Cardiac fibroblast (primary cell): ENCODE measurements around the gene CLDN24.

Source experiments
- DNase-seq, 2 donors: peaks; one replicate each; pipeline versions ENCODE4 v3.0.0 to v3.0.0-alpha.2; 2010; ENCODE audit warnings: low read depth in 2 of 2
- H3K4me3 ChIP-seq, 2 donors: replicated peaks in 1 of 2; 1 replicate in 1 of 2; 2 replicates in 1 of 2; pipeline ENCODE4 v1.5.1; 2011; ENCODE audit warnings: low read depth in 2 of 2, low read length in 2 of 2, mild to moderate bottlenecking in 2 of 2, moderate library complexity in 1 of 2
- TF ChIP-seq, protein P1 (sequence below): IDR thresholded peaks from one replicate; pipeline ENCODE4 v1.5.1; 2011; ENCODE audit warnings: low read depth, mild to moderate bottlenecking, low read length, inconsistent platforms

The CLDN24 gene

DNA sequence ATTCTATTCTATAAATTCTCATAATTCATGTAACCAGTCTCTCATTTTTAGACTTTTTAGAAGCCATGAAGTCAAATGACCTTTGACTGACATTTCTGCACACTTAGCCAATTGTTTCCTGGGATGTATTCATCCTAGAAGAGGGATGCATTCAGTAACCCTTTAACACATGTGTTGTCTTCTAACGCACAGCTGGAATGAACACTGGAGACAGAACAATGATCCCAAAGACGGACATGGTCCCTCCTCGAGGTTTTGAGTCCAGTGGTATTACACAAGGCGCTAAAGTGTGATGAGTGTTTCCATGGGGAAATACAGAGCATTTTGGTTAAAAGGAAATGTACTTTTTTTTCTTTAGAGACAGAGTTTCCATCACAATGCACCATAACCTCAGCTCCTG lies 39.8 kb upstream of the CLDN24 start:
- H3K4me3 ChIP-seq = no peak overlapping the region
- TF ChIP-seq, protein P1, sequence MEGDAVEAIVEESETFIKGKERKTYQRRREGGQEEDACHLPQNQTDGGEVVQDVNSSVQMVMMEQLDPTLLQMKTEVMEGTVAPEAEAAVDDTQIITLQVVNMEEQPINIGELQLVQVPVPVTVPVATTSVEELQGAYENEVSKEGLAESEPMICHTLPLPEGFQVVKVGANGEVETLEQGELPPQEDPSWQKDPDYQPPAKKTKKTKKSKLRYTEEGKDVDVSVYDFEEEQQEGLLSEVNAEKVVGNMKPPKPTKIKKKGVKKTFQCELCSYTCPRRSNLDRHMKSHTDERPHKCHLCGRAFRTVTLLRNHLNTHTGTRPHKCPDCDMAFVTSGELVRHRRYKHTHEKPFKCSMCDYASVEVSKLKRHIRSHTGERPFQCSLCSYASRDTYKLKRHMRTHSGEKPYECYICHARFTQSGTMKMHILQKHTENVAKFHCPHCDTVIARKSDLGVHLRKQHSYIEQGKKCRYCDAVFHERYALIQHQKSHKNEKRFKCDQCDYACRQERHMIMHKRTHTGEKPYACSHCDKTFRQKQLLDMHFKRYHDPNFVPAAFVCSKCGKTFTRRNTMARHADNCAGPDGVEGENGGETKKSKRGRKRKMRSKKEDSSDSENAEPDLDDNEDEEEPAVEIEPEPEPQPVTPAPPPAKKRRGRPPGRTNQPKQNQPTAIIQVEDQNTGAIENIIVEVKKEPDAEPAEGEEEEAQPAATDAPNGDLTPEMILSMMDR = no peak
- no peak for DNase-seq

DNA sequence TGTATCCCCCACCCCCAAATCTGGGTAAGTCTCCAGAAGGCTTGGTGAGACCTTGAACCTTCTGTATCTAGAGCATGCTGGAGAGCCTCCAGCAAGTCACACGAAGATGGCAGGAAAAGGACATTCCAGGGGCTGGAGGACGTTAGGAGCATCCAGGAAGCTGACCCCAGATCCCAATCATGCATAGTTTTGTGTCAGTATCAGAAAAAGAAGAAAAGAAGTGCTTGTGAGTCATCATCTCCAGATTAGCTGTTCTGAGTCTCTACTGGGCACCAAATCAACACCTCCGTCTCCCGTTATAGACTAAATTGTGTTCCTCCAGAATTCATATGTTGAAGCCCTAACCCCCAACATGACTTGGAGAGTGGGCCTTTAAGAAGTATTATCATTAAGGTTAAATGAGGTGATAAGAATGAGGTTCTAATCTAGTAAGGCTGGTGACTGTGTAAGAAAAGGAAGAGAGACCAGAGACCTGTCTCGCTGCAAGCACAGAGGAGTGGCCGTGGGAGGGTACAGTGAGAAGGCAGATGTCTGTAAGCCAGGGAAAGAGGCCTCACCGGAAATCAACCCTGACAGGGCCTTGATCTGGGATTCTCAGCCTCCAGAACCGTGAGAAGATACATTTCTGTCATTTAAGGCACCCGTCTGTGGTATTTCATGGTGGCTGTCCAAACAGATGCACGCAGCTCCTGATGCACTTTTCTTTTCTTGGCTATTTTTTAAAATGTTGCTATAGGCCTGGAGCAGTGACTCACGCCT lies 38.1 kb upstream of the CLDN24 start:
- DNase-seq = peak; percentile 31 to 69
- TF ChIP-seq, protein P1 = no peak
- no peak overlapping the region for H3K4me3 ChIP-seq

DNA sequence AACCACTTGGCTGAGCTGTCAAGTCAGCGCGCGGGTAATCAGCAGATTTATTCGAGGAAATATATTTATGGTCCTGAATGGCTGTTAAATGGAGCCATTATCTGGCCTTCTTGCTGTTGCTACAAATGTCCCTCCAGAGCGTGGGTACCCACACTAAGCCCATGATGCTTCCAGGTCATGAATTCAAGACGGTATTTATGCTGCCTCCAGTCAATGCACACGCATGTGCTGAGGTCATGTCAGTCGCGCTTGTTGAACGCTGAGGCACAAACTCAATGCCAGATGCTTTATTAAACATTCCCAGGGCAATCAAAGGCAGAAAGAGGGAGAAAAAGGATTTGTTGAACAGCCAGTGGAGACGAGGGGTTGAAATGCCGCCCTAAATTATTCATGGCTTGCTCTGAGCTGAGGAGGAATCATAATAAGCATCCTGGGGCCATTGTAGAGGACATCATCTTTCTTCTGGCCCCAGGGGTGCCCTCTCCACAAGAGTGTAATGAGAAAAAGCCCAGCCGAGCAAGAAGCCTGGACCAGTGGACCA lies 36.1 kb upstream of the CLDN24 start:
- TF ChIP-seq, protein P1 = no peak
- no peak overlapping the region for H3K4me3 ChIP-seq
- DNase-seq = no peak

DNA sequence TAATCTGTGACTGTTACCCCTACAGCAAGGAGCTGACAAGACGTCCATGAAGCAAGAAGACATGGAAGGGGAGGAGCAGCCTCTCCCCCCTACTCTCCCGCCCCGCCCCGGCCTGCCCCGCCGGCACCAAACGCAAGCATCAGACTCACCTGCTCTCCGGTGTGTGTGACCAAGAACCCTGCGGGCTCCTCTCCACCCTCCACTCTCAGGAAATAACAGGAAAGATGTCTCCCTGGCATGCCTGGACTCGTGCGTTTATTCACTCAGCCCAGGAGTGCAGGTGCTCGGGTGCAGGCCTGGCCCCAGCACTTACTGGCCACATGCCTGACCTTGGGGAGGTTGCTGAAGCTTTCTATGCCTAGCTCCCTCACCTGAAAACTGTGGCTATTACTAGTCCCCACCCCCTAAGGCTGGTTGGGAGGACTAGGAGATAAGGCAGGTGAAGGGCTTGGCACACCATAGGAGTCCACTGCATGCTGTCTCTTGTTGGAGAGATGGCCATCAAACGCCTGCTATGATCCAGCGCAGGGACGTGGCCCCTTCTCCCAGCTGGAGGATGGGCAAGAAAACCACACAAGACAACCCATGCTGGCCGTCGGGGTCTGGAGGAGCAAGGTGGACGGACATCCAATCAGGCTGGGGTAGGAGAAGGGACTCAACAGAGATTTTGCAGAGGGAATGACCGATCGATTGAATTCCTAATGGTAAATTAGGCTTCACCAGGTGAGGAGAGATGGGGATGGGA lies 34.9 kb upstream of the CLDN24 start:
- TF ChIP-seq, protein P1 = no peak
- DNase-seq = no peak
- H3K4me3 ChIP-seq = no peak overlapping the region

DNA sequence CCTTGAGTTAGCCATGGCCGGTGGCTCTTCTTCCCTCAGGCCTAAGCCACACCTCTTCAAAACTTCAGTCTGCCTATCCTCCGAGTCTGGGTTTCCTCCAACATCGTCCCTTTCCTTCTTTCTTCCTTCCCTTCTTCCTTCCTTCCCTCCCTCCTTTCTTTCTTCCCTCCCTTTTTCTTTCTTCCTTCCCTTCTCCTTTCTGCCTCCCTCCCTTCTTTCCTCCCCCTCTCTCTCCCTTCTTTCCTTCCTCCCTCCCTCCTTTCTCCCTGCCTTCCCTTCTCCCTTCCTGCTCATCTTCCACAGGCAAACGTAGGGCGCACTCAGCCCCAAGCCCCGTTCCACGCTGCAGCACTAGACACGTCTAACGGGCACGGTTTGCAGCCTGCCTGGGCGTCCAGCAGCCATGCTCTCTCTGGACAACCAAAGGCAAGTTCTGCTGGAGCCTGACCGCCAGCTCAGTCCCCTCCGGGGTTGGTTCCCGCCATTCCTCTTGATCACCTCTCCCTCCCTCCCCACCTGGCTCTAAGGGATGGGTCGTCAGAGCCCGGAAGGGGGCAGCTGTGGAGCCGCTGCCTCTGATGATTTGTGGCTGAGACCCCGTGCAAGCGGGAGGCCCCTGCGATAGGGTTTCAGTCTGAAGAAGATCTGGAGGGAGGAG lies 34.1 kb upstream of the CLDN24 start:
- DNase-seq = no peak
- TF ChIP-seq, protein P1 = no peak
- no peak overlapping the region for H3K4me3 ChIP-seq

DNA sequence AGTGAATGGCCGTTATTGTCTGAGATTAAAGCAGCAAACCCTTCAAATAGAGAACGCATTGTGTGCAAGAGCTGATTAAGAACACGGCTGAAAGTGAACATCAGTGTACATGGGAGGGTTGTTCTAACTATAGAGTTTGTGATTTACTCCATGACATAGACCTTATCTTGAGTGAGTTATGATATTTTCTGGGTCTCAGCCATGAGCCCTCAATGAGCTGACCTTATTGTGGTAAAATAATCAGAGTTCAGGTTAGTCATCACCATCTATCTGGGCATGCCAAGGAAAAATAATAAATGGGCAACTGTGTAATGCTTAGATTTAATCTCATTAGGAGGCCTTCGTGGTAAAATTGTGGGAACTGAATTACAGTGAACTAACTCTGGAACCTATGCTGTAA lies 33.2 kb upstream of the CLDN24 start:
- no peak overlapping the region for H3K4me3 ChIP-seq
- TF ChIP-seq, protein P1 = no peak
- peak; percentile 45 to 79 for DNase-seq
